ENCODE data around the gene LIPG. TPM values are rescaled to one million over a fixed set of nuclear protein-coding genes. Genes with fewer than 3 reads are reported as not detected.

The LIPG gene
- total and polyA plus RNA-seq, 2 of the 13 experiments (the other 11 are each of a cell fraction or from before 2014, with no cell fraction given) = 0.96 to 10.8 TPM

GRCh38 chr18:49638891-49639557 lies 77.2 kb downstream of the LIPG start:
- Histone ChIP-seq H3K4me3 (replicated peaks in 1 of 3; ENCODE audit: insufficient read depth in 1 of 3, low read depth in 2 of 3, low read length in 3 of 3) (peak overlapping the region in 2 of 3 experiments; percentile 15 to 53; a peak in 2 of 6 replicates), H3K27me3 (ENCODE audit: control insufficient read depth in 1 of 2, insufficient read depth in 2 of 2, low read length in 2 of 2) (no peaks in the 10 kb centered on the region)
- peak; percentile 97 for FAIRE-seq
- TF ChIP-seq MED1 (CRISPR knock-in tag; IDR thresholded peaks at IDR 0.05) (peak; percentile 86), HES4 (CRISPR knock-in tag; IDR thresholded peaks at IDR 0.05; ENCODE audit: borderline replicate concordance) (no peak), USF2 (IDR thresholded peaks at IDR 0.05; ENCODE audit: low read depth, low read length) (no peak), USF2 (CRISPR knock-in tag; IDR thresholded peaks at IDR 0.05; ENCODE audit: borderline replicate concordance) (no peak), ZNF709 (CRISPR knock-in tag; IDR thresholded peaks at IDR 0.05) (no peak), DR1 (CRISPR knock-in tag; IDR thresholded peaks at IDR 0.05) (no peak), REXO4 (CRISPR knock-in tag; IDR thresholded peaks at IDR 0.05; ENCODE audit: borderline replicate concordance) (no peak), ZMYM2 (CRISPR knock-in tag; IDR thresholded peaks at IDR 0.05) (0 out of 2 replicates have a peak, but pooled peaks have one; percentile 64), SCMH1 (CRISPR knock-in tag; IDR thresholded peaks at IDR 0.05; ENCODE audit: borderline replicate concordance) (no peak), ZNF281 (CRISPR knock-in tag; IDR thresholded peaks at IDR 0.05; ENCODE audit: borderline replicate concordance) (peak; percentile 65), CBX5 (CRISPR knock-in tag; IDR thresholded peaks at IDR 0.05; ENCODE audit: borderline replicate concordance) (no peak), ZBTB7B (CRISPR knock-in tag; IDR thresholded peaks at IDR 0.05) (no peak; the same call in 1 of the 2 replicates), ZBTB43 (CRISPR knock-in tag; conservative IDR thresholded peaks at IDR 0.05) (0 out of 2 replicates have a peak, but pooled peaks have one; percentile 24), FOXO1 (CRISPR knock-in tag; IDR thresholded peaks at IDR 0.05) (peak; percentile 88), ZSCAN5A (CRISPR knock-in tag; IDR thresholded peaks at IDR 0.05; ENCODE audit: borderline replicate concordance) (peak; percentile 87; the same call in 1 of the 2 replicates), ZSCAN31 (CRISPR knock-in tag; IDR thresholded peaks at IDR 0.05; ENCODE audit: low read depth) (peak; percentile 16; the same call in 1 of the 2 replicates)

More at GRCh38 chr18:49638891-49639557, 77.2 kb downstream of the LIPG start:
- intact Hi-C loops (cut with micrococcal nuclease; ENCODE audit: unreplicated experiment) (loop anchor here (10.0 kb wide), 1 partner anchor 86 kb away; no protein-coding TSS in a partner anchor), in situ Hi-C loops (cut with HindIII; ENCODE audit: extremely low pct_ligation_motif_present, low pct_unique_long_range_greater_than_20kb) (no loop called here)
- Histone ChIP-seq H3K36me3 (replicated peaks in 1 of 2; ENCODE audit: control insufficient read depth in 1 of 2, insufficient read depth in 2 of 2, low read length in 2 of 2) (no peaks in the 10 kb centered on the region), H2AFZ (ENCODE audit: low read length) (no peak overlapping the region), H3K79me2 (ENCODE audit: insufficient read depth, low read length) (no peaks in the 10 kb centered on the region), H3K27ac (ENCODE audit: extremely low read length, insufficient read depth, low read length) (peak overlapping the region; percentile 89), H4K20me1 (ENCODE audit: insufficient read depth, low read length) (no peaks in the 10 kb centered on the region), H3K4me1 (ENCODE audit: insufficient read depth, low read length) (peaks cover 38% of the 10 kb centered on the region), H3K9ac (ENCODE audit: insufficient read depth, low read depth, low read length) (peak overlapping the region; percentile 6; the same call in 1 of the 2 replicates), H3K9me3 (ENCODE audit: low read length) (no peaks in the 10 kb centered on the region), H3K4me2 (ENCODE audit: low read depth, low read length) (peak overlapping the region; percentile 73)
- 6% methylated on average over 7 of the region's 8 CpGs for WGBS (ENCODE audit: low lambda C conversion rate)
- peak; percentile 88 for ATAC-seq
- CTCF ChIA-PET (ENCODE audit: low intra/inter-chr PET ratio, low total read pairs) = no interaction called here
- no TSS peak for BruUV-seq (replicated peaks)
- POLR2A ChIA-PET = interaction anchor here (0.6 to 1.5 kb wide), 3 partner anchors 9 to 172 kb away, joined by 3 to 7 read pairs (median 3); no protein-coding TSS in a partner anchor
- peak; percentile 73 for DNase-seq (ENCODE audit: low spot score)
